ENCODE measurements around the gene KRTAP10-10. TPM values are rescaled to one million over a fixed set of nuclear protein-coding genes. Genes with fewer than 3 reads are reported as not detected.

The KRTAP10-10 gene
- total and polyA plus RNA-seq, 2 of the 8 experiments (the other 6 are each of a cell fraction or from before 2014, with no cell fraction given), result not detected

GRCh38 chr21:44614161-44614631 lies 23.0 kb upstream of the KRTAP10-10 start (continued):
- TF ChIP-seq, protein P1, sequence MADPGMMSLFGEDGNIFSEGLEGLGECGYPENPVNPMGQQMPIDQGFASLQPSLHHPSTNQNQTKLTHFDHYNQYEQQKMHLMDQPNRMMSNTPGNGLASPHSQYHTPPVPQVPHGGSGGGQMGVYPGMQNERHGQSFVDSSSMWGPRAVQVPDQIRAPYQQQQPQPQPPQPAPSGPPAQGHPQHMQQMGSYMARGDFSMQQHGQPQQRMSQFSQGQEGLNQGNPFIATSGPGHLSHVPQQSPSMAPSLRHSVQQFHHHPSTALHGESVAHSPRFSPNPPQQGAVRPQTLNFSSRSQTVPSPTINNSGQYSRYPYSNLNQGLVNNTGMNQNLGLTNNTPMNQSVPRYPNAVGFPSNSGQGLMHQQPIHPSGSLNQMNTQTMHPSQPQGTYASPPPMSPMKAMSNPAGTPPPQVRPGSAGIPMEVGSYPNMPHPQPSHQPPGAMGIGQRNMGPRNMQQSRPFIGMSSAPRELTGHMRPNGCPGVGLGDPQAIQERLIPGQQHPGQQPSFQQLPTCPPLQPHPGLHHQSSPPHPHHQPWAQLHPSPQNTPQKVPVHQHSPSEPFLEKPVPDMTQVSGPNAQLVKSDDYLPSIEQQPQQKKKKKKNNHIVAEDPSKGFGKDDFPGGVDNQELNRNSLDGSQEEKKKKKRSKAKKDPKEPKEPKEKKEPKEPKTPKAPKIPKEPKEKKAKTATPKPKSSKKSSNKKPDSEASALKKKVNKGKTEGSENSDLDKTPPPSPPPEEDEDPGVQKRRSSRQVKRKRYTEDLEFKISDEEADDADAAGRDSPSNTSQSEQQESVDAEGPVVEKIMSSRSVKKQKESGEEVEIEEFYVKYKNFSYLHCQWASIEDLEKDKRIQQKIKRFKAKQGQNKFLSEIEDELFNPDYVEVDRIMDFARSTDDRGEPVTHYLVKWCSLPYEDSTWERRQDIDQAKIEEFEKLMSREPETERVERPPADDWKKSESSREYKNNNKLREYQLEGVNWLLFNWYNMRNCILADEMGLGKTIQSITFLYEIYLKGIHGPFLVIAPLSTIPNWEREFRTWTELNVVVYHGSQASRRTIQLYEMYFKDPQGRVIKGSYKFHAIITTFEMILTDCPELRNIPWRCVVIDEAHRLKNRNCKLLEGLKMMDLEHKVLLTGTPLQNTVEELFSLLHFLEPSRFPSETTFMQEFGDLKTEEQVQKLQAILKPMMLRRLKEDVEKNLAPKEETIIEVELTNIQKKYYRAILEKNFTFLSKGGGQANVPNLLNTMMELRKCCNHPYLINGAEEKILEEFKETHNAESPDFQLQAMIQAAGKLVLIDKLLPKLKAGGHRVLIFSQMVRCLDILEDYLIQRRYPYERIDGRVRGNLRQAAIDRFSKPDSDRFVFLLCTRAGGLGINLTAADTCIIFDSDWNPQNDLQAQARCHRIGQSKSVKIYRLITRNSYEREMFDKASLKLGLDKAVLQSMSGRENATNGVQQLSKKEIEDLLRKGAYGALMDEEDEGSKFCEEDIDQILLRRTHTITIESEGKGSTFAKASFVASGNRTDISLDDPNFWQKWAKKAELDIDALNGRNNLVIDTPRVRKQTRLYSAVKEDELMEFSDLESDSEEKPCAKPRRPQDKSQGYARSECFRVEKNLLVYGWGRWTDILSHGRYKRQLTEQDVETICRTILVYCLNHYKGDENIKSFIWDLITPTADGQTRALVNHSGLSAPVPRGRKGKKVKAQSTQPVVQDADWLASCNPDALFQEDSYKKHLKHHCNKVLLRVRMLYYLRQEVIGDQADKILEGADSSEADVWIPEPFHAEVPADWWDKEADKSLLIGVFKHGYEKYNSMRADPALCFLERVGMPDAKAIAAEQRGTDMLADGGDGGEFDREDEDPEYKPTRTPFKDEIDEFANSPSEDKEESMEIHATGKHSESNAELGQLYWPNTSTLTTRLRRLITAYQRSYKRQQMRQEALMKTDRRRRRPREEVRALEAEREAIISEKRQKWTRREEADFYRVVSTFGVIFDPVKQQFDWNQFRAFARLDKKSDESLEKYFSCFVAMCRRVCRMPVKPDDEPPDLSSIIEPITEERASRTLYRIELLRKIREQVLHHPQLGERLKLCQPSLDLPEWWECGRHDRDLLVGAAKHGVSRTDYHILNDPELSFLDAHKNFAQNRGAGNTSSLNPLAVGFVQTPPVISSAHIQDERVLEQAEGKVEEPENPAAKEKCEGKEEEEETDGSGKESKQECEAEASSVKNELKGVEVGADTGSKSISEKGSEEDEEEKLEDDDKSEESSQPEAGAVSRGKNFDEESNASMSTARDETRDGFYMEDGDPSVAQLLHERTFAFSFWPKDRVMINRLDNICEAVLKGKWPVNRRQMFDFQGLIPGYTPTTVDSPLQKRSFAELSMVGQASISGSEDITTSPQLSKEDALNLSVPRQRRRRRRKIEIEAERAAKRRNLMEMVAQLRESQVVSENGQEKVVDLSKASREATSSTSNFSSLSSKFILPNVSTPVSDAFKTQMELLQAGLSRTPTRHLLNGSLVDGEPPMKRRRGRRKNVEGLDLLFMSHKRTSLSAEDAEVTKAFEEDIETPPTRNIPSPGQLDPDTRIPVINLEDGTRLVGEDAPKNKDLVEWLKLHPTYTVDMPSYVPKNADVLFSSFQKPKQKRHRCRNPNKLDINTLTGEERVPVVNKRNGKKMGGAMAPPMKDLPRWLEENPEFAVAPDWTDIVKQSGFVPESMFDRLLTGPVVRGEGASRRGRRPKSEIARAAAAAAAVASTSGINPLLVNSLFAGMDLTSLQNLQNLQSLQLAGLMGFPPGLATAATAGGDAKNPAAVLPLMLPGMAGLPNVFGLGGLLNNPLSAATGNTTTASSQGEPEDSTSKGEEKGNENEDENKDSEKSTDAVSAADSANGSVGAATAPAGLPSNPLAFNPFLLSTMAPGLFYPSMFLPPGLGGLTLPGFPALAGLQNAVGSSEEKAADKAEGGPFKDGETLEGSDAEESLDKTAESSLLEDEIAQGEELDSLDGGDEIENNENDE (IDR thresholded peaks at IDR 0.05; ENCODE audit: insufficient replicate concordance, low read length), result no peak
- TF ChIP-seq TAF7 (optimal IDR thresholded peaks at IDR 0.05; ENCODE audit: borderline replicate concordance, low read depth, low read length) (no peak), POLR2AphosphoS5 (IDR thresholded peaks at IDR 0.05; ENCODE audit: low read depth, low read length) (no peak), BCL11A (IDR thresholded peaks at IDR 0.05; ENCODE audit: low read depth in 2 of 2, low read length in 2 of 2) (no peak), TAF1 (IDR thresholded peaks at IDR 0.05; ENCODE audit: low read depth, low read length) (no peak), CEBPB (IDR thresholded peaks at IDR 0.05; ENCODE audit: low read depth, low read length) (no peak), CTBP2 (IDR thresholded peaks at IDR 0.05; ENCODE audit: borderline replicate concordance, insufficient read depth, insufficient read length, low read length) (no peak), KDM4A (IDR thresholded peaks at IDR 0.05; ENCODE audit: low read depth, low read length, severe bottlenecking) (no peak), RNF2 (IDR thresholded peaks at IDR 0.05; ENCODE audit: borderline replicate concordance, low read depth, low read length, missing control alignments, poor library complexity, severe bottlenecking) (no peak), SRF (IDR thresholded peaks at IDR 0.05; ENCODE audit: low read depth, low read length) (no peak), POU5F1 (IDR thresholded peaks at IDR 0.05; ENCODE audit: low read depth, low read length) (no peak), TBP (IDR thresholded peaks at IDR 0.05; ENCODE audit: low read depth, low read length) (no peak)

All from H1 (cell line).